ENCODE data around the gene DPP6.

Gene DPP6

DNA sequence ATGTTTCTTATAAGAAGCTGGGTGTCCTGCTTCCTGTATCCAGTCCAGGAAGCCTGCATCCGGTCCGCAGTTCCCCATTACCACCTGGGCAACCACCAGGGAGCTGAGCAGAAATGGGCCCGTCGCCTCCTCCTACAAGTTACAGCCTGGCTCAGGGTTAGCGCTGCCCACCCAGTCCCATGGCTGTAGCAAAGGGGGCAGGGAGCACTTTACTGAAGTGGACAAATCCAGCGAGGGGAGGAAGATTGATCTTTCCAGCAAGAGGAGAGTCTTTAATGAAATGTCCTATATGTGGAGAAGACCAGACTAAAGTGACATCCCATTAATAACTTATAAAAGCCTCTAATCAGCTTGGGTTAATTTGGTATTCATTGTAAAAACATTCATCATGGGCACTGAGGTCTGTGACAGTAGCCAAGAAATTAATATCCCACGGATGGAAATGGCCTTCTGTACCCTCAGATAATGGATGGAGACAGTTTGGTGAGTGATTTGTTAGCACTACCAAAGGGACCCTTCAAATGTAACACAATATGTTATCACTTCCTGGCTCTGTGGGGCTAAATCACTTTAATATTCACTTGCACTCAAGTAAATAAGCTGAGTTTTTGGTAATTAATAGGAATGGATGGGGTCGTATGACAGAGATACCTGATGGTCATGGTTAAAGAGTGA, 627.3 kb downstream of the DPP6 start:
- no peak for DNase-seq

DNA sequence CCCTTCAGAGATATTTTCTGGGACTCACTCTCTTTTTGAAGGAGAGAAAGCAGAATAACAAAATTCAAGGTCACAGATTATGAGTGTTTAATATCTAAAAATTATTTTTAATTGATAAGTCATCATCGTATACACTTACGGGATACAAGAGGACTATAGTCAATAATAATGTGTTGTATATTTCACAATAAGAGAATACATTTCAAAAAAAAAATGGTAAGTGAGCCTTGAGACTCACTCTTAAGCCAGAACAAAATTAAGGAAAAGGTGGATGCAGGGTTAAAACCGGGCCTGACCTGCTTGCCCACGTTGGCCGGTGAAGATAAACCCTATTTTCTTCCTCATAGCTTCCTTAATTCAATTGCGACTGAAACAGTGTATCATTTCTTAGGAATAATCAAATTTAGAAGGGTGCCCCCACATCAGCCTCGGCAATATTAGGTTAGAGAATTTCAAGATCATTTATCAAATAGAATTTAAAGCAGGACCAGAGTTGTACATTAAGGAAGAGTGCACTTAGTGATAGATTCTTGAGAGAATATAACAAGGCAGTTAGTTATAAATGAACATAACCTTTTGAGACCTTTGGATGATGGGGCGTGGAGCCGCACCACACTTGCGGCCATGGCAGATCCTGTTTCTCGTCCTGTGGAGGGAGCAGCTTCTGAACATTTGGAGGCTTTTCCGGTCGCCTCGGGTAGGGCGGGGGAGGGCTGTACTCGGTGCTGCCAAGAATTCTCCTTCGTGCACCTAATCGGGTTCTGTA, 628.9 kb downstream of the DPP6 start:
- no peak for DNase-seq

DNA sequence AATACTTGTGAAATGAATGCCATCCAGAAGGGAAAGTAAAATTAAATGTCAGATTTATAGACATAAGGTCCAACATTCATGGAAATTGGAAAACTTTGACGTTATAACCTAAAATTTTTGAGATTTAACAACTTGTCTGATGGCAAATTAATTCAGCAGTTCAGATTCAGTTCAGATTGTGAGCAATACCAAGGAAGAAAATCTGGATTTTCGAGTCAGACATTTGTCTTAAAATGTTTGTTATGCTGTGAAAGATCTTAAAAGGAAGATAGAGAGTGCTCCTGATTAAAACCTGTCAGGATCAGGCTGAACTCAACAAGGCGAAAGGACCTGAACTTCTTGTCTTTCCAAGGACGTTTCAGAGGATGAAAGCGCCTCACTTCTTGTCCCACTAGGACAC, 629.8 kb downstream of the DPP6 start:
- DNase-seq = no peak

DNA sequence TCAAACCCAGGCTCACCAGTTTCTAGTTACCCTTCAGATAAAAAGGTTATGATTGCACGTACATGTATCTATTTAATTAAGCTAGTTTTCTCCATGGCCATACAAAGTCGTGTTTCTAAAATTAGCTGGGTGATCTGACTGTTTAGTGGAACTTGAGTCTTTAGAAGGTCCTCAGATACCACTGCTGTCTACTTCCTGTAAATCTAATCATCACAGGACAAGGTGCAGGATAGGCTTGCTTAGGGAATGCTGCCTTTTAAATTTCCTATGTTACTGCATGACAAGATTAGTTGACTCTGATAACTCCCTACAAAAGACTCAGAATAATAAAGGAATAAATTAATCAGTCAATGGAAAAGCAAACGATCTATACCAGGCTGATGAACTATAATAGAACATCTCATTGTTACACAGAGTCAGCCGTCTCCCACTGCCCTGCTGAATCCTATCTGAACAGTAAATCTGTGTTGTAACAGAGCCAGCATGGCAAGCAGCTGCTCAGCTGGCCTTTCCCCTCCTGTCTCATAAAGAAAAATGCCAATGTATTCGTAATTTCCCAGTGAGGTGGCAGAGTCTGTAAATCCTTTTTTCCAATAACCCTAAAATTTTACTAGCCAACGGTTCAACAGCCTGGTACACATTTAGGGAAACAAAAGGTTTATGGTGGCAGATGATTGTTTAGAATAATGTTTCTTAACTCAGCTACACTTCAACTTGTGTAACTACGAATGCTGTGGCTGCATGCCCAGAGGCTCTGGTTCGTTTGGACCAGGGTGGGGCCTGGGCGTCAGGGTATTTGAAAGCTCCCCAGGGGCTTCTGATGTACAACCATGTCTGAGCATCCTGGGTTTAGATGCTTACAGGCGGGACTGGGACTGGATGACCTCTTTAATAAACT, 632.7 kb downstream of the DPP6 start:
- DNase-seq = no peak

DNA sequence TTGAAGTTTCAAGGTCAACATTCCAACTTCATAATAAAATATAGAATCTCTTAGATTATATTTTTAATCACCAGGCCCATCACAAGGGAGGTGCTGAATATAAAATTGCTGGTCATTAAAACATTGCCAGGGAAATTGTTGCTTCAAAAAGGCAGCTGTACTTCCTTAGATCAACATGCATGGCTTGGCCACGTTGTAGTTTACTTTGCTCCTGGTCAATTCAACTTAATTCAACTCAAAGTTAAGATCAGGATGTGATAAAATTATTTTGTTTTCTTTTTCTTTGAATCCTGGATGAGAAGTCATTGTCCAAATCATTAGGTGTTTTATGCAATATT, 633.3 kb downstream of the DPP6 start:
- DNase-seq = no peak

DNA sequence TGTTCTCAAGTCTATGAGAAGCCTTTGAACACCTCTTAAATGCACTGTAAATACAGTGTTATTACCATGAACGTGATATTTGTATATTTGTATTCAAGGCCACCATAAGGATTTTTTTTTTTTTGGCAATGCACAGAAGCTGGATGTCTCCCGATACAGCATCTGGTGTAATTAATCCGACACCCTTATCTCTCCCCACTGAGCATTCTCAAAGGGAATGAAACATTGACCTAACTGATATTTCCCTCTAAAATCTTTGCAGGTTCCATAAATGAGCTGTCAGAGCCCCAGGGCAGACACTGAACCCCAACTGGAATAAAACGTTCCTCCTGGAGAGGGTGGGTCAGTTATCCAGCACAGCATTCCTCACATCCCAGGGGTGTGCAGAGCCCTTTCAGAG, 634.1 kb downstream of the DPP6 start:
- DNase-seq = no peak

DNA sequence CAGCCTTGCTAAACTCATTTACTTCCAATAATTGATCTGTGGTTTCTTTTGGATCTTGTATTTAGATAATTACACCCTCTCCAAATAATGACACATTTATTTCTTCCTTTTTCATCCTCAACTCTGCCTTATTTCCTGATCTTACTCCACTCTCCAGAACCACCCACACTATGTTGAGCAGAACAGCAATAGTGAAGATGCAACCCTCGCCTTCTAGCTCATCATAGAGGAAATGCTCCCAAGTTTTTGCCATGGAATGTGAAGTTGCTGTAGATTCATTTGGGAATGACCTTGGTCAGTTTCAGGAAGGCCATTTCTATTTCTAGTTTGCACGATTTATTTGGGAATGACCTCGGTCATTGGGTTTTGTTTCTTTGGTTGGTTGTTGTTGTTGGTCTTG, 636.8 kb downstream of the DPP6 start:
- DNase-seq = no peak

DNA sequence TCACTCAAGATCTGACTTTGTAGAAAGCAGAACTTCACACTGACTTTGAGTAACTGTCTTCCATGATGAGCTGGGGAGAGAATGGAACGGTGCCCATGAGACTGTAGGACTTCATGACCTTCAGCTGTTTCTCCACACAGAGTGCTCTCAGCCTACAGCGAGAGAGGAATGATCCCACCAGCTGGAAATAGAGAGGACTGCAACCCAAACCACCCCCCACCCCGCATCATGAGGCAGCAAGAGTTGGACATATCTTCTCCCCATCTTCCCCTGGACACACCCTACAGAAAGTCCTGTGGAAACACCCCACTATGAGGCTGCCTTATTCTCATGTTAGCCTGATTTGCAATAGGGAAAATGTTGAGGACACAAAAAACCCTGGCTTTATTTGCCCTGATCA, 638.2 kb downstream of the DPP6 start:
- DNase-seq = no peak

DNA sequence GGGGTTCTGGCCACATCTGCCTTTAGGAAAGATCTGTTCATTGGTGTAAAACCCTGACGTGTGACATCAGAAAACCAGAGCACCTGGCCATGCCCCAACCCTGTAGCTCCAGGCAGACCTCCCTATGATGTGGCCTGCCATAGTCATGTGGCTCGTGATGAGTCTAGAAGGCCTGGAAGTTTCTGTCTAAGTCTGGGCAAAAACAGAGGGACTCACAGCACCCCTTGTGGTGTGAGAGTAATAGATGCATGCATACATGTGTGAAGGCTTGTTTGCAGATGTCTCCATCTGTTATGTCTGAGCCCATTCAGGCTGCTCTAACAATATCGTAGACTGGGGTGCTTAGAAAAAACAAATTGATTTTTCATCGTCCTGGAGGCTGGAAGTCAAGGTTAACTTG, 641.5 kb downstream of the DPP6 start:
- no peak for DNase-seq

DNA sequence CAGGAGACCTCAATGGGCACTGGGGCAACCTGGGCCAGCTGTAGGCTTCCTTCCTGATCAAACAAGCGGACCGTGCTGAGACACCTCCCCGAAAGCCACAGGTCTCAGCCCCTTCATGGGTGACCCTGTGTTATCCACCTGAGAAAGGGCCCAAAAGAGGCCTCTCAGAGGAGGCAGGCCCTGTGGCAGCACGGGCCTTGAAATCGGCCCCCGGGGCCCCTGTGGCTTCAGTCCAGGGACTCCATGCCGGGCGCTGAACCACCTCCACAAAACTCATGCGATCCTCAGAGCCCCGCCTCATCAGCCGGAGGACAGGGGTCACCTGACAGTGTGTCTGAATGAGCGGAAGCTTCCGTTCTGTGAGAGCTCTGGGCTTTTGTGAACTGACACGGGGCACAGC, 643.6 kb downstream of the DPP6 start:
- DNase-seq = no peak

DNA sequence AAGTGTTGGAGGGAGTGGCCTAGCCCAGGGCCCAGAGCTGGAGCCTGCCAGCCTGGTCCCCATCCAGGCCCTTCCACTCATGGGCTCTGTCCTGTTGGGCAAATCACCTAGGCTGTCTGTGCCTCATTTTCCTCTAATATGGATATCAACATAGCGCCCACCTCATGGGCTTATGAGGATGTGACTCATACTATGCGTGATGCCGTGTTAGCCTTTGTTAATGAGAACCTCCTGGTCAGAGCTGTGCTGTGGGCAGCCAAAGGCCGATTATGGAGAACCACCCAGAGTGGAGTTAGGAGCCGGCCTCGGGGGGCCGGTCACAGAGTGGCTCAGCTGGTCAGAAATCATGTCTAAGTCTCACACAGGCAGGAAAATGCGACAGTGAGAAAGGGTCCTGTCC, 644.4 kb downstream of the DPP6 start:
- DNase-seq = no peak

DNA sequence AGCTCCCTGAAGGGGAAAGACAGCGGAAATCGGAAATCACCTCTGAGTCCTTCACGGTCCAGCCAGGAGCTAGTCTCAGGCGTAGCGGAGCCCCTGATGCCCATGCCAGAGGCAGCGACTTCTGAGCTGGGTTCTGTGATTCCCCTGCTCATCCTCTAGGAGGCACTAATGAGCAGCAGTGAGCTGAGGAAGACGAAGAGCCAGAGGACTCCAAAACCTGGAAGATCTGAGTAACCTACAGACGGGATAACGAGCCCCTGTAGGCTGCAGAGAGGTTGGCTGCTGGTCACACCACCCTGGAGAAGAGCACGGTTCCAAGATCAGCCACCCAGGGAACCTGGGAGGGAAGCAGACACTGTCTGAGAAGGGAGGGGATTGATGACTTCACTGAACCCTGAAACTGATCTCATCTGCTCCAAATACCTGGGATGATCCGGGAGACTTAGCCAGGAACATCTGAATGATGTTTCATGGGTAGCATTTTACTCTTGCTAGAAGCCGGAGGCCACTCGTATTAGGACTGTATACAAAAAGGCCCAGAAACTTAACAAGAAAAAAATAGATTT, 646.6 kb downstream of the DPP6 start:
- no peak for DNase-seq

DNA sequence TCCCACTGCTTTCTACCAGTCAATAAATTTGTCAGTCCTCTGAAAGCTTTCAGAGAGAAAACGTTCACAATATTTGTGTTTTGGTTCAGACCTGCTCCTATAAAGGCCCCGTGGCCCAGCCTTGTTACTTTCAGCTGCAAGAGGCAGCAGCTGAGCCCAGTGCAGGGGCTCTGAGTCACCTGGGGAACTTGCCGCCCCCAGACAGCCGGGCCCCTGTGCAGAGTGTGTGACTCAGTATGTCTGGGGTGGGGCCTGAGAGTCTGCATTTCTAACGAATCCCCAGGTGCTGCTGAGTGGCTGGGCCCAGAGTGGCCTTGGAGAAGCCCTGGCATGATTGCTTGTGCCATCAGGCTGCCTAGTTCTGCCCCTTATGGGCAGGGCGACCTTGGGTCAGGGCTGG, 647.2 kb downstream of the DPP6 start:
- no peak for DNase-seq

DNA sequence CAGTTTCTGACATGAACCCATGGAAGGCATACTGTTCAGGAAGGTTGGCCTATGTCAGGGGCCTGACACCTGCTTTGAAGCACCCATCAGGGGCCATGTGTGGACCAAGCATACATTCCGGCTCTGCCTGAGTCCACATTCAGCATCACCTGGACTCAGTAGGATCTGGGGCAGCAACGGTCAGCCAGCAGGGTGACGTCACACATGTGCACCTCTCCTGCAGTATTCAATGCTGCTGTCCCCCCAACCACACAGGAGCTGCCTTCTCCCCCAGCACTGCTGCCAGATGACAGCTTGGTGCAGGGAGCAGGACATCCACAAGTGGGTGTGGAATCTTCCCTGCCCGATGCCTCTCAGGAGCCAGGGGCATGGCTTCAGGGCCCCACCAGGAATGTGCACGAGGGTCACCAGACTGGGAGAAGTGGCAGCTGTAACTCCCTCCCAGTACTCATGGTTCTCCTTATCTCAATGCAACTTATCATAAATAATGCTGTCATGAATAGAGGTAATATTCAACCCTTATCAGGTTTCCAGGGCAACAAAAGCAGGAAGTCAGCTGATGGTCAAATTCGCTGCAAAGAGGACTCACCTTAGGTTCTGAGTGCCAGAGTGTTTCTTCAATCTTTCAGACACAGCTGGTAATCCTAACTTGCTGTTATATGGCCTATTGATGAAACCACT, 657.8 kb downstream of the DPP6 start:
- DNase-seq = no peak

DNA sequence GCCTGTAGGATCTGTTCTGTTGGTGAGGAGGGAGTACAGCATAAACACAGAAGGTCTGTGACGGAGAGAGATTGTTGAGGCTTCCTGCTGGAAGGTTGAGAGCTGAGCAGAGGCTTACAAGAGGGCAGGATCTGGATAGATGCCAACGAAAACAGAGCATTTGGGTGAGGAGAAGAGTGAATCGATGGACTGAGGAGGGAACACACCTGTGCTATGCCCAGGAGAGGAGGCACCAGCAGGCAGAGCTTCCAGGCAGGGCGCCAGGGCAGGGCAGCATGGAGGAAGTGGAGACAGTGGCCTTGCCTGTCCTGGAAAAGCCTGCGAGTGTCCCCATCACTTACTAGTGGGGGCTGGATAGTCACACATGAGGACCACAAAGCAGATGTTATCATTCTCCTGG, 667.8 kb downstream of the DPP6 start:
- no peak for DNase-seq

DNA sequence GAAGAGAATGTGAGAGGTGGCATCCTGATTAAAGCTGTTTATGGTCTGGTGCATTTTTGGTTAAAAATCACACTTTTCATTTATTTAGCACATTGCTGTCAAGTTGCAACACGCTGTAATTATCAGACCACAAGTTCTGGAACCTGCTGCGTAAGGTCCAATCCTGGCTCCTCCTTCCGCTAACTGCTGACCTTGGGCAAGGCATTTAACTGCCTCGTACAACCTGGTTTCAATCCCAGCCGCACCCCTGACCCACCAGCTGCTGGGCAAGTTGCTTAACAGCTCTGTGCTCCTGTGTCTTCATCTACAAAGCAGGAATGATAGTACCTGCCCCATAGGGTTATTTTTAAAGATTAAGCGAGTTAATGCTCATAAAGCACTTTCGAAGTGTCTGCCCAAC, 668.9 kb downstream of the DPP6 start:
- no peak for DNase-seq

DNA sequence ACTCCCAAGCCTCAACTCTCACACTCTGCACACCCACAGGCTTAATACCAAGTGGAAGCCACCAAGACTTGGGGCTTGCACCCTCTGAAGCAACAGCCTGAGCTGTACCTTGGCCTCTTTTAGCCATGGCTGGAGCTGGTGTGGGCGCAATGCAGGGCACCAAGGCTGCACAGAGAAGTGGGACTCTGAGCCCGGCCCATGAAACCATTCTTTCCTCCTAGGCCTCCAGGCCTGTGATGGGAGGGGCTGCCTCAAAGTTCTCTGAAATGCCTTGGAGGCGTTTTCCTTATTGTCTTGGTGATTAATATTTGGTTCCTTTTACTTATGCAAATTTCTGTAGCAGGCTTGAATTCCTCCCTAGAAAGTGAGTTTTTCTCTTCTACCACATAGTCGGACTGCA, 674.2 kb downstream of the DPP6 start:
- no peak for DNase-seq

DNA sequence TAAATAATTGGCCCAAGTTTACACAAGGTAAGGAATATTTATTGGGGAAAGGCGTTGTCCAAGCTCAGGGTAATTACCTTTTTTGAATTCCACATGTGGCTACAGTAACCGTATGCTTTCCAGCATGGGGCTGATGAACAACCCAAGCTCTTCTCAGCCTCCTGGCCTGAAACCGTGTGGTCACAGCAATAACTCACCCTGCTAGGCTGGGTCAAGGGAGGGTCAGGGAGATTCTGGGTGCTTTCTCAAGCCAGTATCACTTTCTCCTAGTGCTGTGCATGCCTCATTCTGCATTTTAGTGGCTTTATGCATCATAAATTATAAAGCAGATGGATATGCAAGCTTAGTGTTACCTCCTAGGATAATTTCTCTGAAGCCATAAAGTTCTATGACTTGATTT, 676.9 kb downstream of the DPP6 start:
- DNase-seq = no peak

DNA sequence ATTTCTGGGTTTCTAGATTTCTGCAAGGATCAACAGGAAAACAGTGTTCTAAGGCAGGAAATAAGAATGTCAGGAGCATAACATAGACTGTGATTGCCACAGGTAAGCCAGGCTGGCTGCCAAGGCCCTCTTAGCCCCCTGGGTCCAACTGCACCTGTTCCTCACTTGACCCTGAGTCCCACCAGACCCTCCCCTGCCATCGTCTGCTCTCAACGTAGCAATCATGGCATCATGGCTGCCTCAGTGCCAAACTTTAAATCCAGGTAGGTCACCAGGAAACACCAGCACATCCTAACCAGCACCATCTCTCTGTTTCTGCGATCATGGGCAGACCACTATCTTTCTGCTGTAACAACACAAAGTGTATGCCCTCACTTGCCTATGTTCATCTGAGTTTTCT, 683.6 kb downstream of the DPP6 start:
- DNase-seq = no peak

DNA sequence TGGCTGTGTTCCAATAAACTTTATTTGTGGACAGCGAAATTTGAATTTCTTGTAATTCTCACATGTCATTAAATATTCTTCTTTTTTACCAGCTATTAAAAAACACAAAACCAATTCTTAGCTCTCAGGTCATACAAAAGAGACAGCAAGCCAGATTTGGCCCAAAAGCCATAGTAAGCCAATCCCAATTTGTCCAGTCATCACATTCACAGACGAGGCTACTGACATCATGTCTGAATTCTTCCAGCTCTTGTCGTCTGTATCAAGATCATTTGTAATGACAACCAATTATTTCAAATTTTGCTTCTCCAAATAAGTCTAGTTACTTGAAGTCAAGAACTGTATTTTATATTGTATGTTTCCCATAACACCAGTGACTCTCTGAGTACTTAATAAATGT, 684.2 kb downstream of the DPP6 start:
- no peak for DNase-seq

DNA sequence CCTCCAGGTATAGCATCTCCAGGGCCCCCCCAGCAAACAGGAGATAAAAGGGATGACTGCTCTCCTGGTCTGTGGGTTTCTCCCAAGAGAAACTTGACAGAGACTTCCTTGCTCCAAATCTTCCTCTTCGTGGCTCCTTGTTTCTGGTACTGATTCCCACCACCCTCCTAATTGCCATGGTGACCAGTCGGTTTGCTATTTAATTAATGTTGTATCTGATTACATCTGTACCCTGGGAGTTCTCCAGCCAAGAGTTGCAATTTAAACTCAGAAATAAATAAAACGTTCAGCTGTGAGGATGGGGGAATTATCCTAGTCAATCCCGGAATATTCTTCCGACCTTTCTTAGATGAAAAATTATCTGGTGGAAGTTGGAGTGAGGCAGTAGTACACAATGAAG, 686.0 kb downstream of the DPP6 start:
- DNase-seq = no peak

DNA sequence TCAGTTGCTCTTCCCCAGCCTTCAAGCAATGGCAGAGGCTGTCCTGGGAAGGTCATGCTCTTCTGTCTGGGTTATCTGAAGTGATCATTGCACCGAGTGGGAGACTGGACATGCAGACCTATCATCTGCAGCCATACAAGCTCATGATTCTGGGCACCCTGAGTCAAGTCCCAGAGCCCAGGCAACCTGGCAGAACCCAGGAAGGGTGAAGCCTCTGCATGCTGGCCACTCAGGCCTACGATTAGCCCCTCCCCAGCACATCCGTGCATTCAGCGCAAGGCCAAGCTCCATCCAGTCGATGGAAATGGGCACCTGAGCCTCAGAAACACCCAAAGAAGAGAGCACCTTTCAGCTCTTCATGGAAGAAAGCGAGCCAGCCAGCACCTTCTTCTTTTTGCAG, 688.9 kb downstream of the DPP6 start:
- no peak for DNase-seq

DNA sequence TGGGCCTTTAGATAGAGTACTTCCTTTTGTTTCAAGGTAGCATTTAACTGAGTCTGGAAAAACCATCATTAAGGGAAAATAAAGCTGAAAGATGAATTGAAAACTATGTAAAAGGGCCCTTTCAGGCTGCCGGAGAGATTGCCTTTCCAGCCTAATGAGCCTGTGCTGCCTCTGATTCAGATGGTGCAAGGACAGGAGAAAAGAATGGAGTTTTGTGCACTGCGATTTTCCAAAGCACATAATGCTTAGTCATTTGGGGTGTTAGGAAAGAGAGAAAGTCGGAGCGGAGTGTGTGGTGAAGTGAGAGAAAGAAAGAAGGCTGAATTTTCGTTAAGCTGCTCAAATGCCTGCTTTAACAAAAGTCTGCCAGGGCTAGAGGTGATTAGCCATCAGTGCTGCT, 691.0 kb downstream of the DPP6 start:
- DNase-seq = no peak
